Fibroblast of skin of left quadriceps (primary cell): ENCODE results near the gene RABGAP1.

ENCODE experiments used
- DNase-seq, 2 experiments: peaks; one replicate each; pipeline ENCODE4 v3.0.0-alpha.2; 2013; ENCODE audit warnings: low read depth in 2 of 2

Gene RABGAP1

DNA sequence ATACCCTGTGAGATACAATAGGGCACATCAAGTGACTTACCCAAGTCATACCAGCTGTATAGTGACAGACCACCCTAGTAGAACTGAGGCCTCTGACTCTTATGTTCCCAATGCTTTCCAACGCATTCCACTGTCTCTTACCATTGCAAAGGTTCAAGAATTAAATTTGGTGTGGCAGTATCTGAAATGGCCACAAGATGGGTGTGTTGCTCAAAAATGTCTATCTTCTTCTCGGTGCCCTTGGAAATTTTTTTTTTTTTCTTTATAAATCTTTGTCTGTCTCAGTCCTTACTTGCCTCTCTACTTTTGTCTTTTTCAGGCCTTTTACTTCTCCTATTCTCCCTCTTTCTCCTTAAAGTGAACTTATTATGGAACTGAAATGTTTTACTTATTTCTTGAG lies 141.0 kb downstream of the RABGAP1 start:
- DNase-seq = no peak

DNA sequence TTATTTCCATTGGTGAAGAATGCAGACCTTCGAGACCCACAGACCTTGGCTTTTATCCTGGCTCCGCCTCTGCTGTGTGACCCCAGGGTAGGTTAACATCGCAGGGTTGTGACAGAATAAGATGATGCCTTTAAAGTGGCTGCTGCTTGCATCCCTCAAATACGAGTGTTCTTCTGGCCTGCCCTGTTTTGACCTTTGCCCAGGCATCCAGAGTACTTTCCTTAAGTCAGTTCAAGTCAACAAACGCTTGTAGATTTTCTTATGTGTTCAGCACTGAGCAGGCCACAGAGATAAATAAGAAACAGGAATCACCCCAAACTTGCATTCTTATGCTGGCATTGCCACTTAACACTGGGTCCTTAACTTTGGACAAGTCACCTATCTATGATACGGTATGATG lies 142.9 kb downstream of the RABGAP1 start:
- no peak for DNase-seq

DNA sequence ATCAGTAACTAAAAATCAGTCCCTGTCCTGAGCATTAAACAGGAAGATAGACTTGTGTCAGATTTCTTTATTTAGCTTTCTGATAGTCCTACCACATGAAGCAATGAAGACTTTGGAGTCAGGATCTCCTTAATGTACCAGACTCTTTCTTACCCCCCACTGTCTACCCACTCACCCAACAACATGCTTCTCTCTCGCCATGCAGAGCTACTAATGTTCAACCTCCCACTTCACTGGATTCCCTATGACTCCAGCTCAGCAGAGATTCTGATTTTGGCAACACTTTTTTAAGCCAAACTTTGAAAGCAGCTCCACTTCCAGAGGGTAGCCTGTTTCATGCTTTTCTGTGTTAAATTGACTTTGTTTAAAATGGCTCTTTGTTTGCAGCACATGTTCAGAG lies 143.4 kb downstream of the RABGAP1 start:
- no peak for DNase-seq

DNA sequence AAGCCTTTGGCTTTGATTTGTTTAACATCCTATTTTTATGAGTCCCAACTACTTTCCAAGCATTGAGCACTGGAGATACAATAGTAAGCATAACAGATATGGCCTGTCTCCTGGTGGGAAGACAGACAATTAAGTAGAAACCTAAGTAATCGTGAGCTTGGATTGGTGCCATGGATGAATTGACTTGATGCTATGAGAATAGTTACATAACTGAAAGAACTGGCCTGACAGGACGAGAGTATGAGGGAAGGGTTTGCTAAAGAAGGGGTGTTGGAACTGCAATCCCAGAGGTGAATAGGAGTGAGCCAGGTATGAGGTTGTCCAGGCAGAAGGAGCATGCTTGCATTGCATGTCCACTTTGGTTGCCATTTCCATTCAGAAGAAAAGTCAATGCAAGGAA lies 145.1 kb downstream of the RABGAP1 start:
- no peak for DNase-seq

DNA sequence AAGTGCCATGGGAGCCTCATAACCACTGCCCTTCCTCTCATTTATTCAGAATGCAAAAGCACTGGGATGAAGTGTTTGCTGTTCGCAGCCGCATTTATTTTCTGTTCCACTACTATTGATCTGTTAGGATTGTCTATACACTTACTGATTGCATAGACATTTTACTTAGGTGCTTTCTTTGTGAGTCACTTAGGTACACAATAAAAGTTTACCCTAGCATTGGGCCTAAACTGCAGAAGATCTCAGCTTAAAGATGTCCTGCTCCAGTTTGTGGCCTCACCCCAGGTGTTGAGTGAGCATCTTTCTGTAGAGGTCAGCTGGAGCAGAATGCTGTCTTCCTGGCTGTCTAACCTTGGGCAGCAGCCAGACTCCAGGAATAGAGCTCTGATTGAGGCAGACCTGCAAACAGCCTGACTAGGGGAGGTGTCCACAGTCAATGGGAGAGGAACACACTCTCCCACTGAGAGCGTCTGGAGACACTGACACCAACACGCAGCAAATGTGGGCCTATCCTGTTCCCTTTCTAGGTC lies 146.6 kb downstream of the RABGAP1 start:
- DNase-seq = no peak

DNA sequence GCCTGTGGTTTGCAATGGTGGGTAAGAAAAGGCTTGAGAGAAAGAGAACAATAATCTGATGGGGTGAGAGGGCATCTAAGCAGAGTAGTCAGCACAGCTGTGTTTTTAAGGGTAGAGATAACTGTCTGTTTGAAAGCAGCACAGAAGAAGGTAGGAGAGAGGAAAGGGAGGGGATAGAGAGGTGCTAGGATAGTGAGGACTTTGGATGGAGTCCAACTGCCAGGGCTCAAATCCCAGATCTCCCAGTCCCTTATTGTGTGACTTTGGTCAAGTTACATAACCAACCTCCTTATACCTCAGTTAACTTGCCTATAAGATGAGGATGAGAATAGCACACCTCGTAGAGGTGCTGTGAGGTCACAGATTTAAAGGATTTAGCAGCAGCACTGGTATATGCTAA lies 148.2 kb downstream of the RABGAP1 start:
- no peak for DNase-seq

DNA sequence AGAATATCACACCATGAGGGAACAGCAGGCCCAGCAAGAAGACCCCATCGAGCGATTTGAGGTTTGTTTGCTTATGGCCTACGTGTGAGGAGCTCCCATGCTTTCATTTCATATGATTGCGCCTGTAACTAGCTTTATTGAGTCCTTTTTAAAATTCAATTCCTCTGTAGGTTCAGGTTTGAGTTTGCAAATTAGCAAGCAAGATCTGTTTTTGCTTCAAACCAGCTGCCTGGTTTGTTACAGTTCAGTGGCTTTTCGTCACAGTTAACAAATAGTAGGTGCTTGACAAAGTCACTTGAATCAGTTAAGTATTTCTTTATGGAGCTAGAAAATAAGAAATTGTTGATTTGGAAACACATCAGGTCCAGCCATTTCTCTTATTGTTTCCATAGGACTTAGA lies 149.0 kb downstream of the RABGAP1 start:
- DNase-seq = no peak

DNA sequence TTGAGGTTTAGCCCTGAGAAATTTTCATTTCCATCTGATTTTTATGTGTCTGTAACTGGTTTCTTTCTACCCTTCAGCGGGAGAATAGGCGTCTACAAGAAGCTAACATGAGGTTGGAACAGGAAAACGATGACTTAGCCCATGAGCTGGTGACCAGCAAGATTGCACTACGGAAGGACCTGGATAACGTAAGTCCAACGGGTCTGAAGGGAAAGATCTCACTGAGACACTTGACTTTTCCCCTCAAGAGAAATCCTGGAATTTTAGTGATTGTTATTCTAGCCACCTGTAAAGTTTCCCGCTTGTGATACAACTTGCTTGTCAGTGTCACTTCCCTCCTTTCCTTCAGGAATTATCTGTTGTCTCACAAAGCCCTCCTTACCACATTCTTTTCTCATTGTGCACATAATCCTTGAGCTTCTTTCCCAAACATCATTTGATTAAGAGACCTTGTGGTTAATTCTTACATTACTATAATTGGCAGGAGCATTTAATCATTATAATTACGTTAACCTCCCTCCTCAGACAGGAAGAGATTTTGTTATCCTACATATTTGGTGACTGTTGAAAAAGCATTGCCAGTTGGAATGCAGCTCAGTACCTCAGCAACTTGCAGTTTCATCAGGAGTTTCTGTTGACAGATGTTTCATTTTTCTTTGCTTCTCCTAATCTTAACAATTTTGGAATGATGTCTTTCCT lies 149.5 kb downstream of the RABGAP1 start:
- DNase-seq = peak; percentile 46 to 55

DNA sequence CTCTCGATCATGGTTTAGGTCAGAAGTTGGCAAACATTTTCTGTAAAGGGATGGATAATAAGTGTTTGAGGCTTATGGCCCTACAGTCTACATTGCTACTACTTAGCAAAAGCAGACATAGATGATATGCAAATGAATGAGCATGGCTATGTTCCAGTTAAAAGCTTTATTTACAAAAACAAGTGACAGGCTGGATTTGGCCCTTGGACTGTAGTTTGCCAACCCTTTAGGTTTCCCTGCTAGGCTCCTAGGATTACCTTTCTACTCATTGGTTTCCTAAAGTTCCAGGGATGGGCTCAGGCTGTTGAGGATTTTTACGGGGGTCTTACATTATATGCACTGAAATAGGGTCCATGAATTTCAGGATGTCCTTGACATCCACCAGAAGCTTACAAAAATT lies 150.1 kb downstream of the RABGAP1 start:
- DNase-seq = no peak

DNA sequence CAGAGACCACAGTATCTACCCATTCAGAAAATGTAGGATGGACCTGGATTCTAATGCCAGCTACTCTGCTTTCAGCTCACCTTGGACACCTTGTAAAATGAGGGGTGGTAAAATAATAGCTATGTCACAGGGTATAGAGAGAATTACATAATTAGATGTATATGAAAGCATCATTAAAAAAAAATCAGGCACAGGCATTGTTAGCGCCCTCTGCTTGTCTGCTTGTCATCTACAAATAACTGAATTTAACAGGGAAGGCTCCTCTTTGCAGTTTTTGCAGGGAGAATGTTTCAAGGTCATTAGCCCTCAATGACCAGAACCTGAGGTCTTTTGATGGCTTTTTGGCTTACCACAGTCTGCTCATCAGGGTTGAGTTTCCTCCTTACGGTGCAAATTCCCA lies 150.6 kb downstream of the RABGAP1 start:
- DNase-seq = no peak

DNA sequence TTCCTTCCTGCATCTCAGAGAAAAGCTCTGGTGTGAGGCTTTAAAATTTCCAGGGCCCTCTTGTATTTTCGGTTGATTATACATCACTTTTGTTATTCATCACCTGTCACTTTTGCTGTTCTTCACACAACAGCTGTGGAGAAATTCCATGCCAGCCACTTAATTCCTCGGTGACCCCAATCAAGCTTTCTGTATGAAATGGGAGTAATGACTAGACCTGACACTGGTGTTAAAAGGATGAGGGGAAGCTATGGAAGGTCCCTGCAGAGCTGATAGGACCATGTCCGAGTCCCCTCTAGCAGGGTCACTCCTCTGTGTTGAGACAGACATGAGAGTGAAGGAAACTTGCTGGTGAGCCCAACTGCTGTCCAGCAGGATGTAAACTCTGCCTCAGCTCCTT lies 152.3 kb downstream of the RABGAP1 start:
- DNase-seq = no peak

DNA sequence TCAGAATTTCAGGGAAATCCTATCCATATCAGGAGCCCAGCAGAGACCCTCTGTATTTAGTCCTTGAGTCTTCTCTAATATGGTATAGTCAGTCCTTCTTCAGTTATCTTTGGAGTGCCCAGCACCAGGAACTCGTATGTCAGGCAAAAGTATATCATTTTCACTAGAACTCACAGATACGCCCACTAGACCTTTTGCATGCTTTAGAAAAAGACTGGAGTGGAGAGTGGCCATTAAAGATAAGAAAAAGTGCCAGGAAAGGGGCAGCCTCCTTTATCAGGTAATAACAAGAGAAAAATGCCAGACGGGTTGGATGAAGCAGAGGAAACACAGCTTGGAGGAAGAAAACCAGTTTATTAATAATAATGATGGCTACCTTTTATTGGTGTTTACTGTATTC lies 156.2 kb downstream of the RABGAP1 start:
- no peak for DNase-seq

DNA sequence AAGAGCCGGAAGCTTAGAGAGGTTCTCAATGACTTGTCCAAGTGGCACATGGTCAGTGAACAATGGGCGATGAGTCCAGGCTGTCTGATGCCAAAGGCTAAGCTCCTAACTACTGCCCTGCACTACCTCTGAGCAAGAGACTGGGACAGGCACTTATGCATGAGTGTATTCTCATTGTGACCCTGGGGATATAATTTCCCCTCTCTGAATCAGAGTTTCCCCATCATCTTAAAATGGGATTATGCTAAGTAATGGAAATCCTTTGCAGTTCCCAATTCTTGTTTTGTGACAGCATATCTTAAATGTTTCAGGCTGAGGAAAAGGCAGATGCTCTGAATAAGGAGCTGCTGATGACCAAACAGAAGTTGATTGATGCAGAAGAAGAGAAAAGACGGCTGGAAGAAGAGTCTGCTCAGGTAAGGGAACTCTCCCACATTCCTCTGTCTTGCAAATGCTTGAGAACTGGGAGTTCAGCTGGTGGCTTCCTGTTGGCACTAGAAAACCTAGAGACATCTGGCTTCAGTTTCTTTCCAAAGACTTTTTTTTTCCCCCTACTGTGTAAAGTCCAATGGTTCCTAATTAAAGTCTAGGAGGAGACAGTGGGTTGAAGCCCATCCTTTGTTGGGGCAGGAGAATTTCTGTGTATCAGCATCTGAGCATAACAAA lies 156.7 kb downstream of the RABGAP1 start:
- no peak for DNase-seq

DNA sequence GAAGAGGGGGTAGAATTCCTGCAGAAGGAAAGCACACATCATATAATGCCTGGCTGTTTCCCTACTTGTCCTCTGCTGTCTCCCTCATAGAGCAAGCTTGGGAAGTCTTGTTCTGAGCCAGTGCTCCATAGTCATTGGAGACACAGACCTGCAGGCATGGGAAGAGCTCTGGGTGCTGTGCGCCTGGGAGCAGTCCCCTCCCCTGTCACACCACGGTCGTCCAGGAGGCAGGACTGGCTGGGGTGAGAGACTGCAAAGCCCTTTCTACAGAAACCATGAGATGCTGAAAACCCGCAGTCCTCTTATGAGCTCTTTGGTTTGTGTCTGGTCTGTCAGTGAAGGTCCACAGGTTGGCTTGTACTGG lies 157.3 kb downstream of the RABGAP1 start:
- no peak for DNase-seq

DNA sequence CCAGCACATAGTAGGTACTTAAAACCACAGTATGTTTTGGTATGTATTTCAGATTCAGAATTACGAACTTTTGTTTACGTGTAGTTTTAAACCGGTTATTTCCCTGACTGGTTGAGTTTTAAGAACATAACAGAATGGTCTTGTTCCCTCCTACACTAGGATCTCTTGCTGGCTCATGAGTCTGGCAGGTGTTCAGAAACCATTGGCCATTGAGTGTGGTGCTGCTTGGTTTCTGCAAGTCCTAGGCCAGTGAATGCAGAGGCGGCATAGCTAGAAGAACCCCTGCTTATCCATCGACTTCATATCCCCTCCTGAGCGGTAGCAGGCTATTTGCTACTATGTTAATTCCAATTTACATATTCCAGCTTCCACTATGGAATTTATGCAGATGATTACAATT lies 158.2 kb downstream of the RABGAP1 start:
- DNase-seq = no peak

DNA sequence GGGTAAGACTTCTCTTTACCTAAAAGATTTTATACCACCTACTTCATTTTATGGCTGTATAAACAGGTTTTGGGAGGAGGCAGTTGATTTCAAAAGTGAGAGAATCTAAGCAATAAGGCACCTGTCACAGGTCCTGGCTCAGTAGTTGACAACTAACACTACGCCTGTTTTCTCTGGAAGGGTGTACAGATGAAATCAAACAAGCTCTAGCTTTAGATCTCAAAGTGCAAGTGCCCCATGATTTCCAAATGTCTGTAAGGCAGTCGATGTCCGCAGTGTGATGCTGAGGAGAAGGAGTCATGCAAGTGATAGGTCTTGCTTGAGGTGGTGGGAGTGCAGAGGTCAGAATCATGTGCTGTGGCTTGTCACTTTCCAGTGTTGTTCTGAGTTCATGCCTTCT lies 158.7 kb downstream of the RABGAP1 start:
- DNase-seq = no peak

DNA sequence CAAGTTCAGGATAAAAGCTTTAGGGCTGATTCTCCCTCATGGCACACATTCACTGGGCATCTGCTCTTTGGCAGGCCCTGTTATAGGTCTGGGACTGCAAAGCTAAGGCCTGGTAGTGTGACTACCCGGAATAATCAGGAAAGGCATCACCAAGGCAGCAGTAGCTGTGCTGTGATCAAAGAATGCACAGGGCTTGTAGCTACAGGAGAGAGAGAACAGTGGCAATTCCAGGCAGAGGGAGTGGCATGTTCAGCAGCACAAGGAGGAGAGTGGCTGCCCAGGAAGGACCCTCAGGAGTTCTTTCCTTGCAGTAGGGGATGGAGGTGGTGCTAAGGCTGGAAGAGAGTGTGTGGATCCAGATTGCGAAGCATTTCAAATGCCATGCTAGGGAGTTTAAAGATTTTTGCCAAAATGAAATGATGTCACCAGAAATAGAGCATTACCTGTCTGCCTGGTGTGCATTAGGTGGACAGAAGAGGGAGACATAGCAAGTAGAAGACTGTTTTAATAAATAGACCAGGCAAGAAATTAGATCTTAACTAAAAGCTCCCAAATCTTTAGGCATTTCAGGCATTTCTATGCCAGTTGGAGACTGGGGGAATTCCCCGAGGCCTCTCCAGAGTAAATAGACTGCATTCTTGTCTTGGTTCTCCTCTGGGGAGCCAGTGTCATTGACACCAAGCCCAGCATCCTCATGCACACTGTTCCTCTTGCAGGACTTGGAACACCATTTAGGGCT lies 161.7 kb downstream of the RABGAP1 start:
- DNase-seq = no peak

DNA sequence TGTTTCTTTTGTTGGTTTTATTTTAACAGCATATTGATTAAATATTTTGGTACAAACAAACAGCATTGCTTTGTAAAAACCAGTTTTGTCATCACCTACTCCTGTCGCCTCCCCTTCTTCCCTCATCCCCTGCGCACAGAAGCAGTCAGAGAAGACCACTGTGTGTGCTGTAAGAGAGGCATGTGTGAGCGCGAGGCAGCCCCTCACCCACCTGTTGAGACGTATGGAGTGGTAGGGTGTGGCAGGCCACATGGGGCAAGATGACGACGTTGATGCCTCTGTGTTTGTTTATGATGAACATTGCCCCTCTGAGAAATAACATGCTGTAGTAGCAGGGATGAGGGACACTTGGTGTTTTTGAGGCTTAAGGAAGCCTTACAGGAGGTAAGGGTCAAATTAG lies 164.0 kb downstream of the RABGAP1 start:
- DNase-seq = no peak

DNA sequence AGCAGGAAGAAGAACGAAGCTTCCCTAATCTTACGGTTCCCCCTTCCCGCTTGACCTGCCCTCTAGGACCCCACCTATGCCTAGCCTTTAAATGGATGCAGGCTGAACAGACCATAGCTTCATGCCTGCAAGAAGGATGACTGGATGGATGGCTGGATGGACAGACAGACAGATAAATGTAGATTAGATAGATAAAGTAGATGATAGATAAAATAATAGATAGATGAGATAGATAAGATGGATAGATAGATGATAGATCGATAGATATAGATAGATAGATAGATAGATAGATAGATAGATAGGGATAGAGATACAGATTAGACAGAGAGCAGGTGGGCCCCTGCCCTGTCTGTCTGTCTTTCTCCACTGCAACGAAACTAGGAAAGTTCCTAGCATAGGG lies 164.7 kb downstream of the RABGAP1 start:
- DNase-seq = no peak

DNA sequence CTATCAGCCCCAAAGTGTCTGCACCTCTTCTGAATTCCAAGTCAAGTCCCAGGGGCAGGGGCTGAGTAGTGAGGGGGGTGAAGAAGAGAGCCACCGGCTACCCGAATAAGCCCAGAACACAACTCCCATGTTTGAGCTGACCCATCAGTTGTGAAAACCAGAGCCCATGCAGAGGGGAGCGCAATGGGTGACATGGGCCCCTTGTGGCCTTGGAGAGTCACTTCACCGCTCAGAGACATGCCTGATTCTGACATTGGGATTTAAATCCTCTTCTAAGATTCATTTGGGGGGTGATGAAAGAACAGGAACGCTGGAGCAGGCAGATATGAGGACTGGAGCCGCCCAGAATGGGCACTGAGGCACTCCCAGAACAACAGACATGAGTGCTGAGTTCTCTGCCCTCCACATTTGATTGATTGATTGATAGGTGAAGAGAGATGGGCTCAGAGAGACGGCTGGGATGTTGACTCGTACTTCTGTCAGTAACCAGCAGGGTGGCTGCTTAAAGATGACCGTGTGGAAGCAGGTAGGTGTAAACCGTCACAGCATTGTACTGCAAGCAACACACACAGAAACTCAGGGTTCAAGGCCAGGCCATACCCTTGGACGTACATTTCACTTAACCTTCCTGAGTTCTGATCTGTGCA lies 166.9 kb downstream of the RABGAP1 start:
- no peak for DNase-seq

DNA sequence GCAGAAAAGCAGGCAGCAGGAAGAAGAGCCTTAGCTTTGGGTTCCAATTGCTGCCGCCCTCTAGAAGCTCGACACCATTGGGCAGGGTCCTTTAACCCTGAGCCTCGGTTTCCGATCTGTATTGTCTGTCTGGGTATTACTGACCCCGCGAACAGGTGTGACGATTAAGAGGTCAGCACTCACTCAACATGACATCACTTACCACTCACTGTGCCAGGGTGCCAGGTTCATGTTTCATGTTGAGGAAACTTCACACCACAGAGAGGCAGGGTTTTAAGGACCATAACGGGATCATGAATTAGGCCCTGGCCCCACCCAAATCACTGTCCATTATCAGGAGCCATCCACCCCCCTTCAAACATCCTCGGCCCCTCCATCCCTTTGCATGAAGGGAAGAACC lies 168.2 kb downstream of the RABGAP1 start:
- no peak for DNase-seq

DNA sequence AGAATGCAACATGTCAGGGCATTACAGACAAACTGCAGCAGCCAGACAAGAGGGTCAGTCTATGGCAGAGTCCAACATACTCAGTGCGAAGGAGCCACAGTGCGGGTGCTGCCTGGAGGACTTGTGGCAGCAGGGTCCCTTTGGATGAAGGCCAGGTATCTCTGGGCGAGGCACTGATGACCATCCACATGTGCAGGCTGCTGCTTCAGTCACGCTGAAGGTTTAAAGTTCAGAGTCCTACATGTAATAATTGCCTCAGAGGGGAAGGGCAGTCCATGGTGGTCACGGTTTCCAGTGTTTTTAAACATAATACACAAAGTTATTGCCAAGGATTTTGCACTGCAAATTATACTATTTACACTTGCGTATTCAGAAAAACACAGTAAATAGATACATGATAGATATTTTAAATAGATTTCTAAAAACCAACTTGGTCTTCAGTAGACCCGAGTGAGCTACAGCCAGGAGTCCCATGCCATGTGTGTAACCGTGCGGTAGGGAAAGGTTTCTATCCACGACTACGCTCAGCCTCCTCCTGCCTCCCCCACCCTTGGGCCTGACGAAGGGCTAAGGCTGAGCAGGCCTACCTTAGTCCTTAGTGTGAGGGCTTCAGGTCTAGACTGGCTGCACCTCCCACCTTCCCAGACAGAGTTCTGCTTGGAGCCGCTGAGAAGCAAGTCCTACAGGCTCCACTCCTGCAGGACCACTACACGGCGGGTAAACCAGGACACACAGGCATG lies 168.9 kb downstream of the RABGAP1 start:
- DNase-seq = no peak
